HuH-7.5 (cell line): ENCODE data around the gene PRR14L.
A peak's percentile ranks its signal among the peaks of the same experiment; 100 is the strongest.
"Not testable (repeated sequence)": the region's sequence is repeated elsewhere in the genome, so short reads cannot be mapped to it uniquely, and the experiment has no call there.

Experiments used
- DNase-seq: peaks from one replicate; pipeline ENCODE4 v3.0.0; 2011; ENCODE audit warnings: low spot score

The PRR14L gene

GRCh38 chr22:31749636-31750364 is at the start of gene PRR14L:
Gene PRR14L (minus strand): TSS chr22:31750132. CDS start chr22:31738860, 11,272 bp downstream.
- peak; percentile 79 for DNase-seq

GRCh38 chr22:31799358-31799757 is 49.4 kb upstream of the PRR14L start:
- DNase-seq = not testable (repeated sequence)

- DNase-seq = no peak
These were observed 40.3 kb upstream of the PRR14L start for GRCh38 chr22:31790240-31790639.

GRCh38 chr22:31789803-31790202 is 39.9 kb upstream of the PRR14L start:
- no peak for DNase-seq

- no peak for DNase-seq
These were observed 26.3 kb upstream of the PRR14L start for GRCh38 chr22:31776231-31776630.

GRCh38 chr22:31773416-31773815 is 23.5 kb upstream of the PRR14L start:
- DNase-seq = no peak

GRCh38 chr22:31768422-31769059 is 18.6 kb upstream of the PRR14L start:
- no peak for DNase-seq

- no peak for DNase-seq
These were observed 14.9 kb upstream of the PRR14L start for GRCh38 chr22:31764785-31765184.

- DNase-seq = not testable (repeated sequence)
These were observed 8.9 kb upstream of the PRR14L start for GRCh38 chr22:31758860-31759259.

- DNase-seq = no peak
These were observed 7.3 kb upstream of the PRR14L start for GRCh38 chr22:31757265-31757664.

GRCh38 chr22:31754813-31755212 is 4.9 kb upstream of the PRR14L start:
- no peak for DNase-seq

GRCh38 chr22:31753634-31754501 is 3.9 kb upstream of the PRR14L start, which contains the start of gene DEPDC5:
Gene DEPDC5 (plus strand): TSS chr22:31754019. CDS start chr22:31754922, 903 bp downstream.
- DNase-seq = peak; percentile 76

GRCh38 chr22:31753005-31753633 is 3.2 kb upstream of the PRR14L start:
- peak; percentile 61 for DNase-seq

GRCh38 chr22:31752096-31752847 is 2.3 kb upstream of the PRR14L start:
- DNase-seq = no peak

- no peak for DNase-seq
These were observed 693 bp upstream of the PRR14L start for GRCh38 chr22:31750365-31751284.

- no peak for DNase-seq
These were observed 1.4 kb downstream of the PRR14L start for GRCh38 chr22:31748490-31748889.

GRCh38 chr22:31747441-31747840 is 2.5 kb downstream of the PRR14L start:
- DNase-seq = no peak

- no peak for DNase-seq
These were observed 6.1 kb downstream of the PRR14L start for GRCh38 chr22:31743871-31744270.

GRCh38 chr22:31742682-31743081 is 7.2 kb downstream of the PRR14L start:
- DNase-seq = no peak

GRCh38 chr22:31742115-31742514 is 7.8 kb downstream of the PRR14L start:
- no peak for DNase-seq
